ENCODE measurements around the gene R3HDM2.

R3HDM2 gene

GRCh38 chr12:57229046-57229633 is 201.7 kb downstream of the R3HDM2 start:
- DNase-seq (ENCODE audit: low spot score), result no peak

- peak; percentile 39 for DNase-seq (ENCODE audit: low spot score)
Observed at GRCh38 chr12:57227315-57228115, 203.3 kb downstream of the R3HDM2 start.

- peak; percentile 73 for DNase-seq (ENCODE audit: low spot score)
Observed at GRCh38 chr12:57226588-57227314, 204.1 kb downstream of the R3HDM2 start.

GRCh38 chr12:57225680-57226210 is 205.1 kb downstream of the R3HDM2 start:
- DNase-seq (ENCODE audit: low spot score), result peak; percentile 55

GRCh38 chr12:57224973-57225679 is 205.7 kb downstream of the R3HDM2 start:
- peak; percentile 98 for DNase-seq (ENCODE audit: low spot score)

GRCh38 chr12:57224278-57224972 is 206.4 kb downstream of the R3HDM2 start:
- DNase-seq (ENCODE audit: low spot score), result no peak

- peak; percentile 41 for DNase-seq (ENCODE audit: low spot score)
Observed at GRCh38 chr12:57223191-57224165, 207.4 kb downstream of the R3HDM2 start.

GRCh38 chr12:57222286-57223190 is 208.3 kb downstream of the R3HDM2 start:
- DNase-seq (ENCODE audit: low spot score), result no peak

GRCh38 chr12:57221169-57221917 is 209.5 kb downstream of the R3HDM2 start:
- no peak for DNase-seq (ENCODE audit: low spot score)

- no peak for DNase-seq (ENCODE audit: low spot score)
Observed at GRCh38 chr12:57220770-57221168, 210.1 kb downstream of the R3HDM2 start.

GRCh38 chr12:57219993-57220754 is 210.7 kb downstream of the R3HDM2 start:
- no peak for DNase-seq (ENCODE audit: low spot score)

GRCh38 chr12:57219205-57219992 is 211.4 kb downstream of the R3HDM2 start:
- DNase-seq (ENCODE audit: low spot score), result no peak

- peak; percentile 48 for DNase-seq (ENCODE audit: low spot score)
Observed at GRCh38 chr12:57218030-57218853, 212.6 kb downstream of the R3HDM2 start.

- peak; percentile 57 for DNase-seq (ENCODE audit: low spot score)
Observed at GRCh38 chr12:57216921-57217879, 213.6 kb downstream of the R3HDM2 start.

Data from NAMALWA (cell line).